Gastroesophageal sphincter (tissue), 4 donors: Measurements from ENCODE around the gene MGAM2. TPM values are rescaled to one million over a fixed set of nuclear protein-coding genes. Genes with fewer than 3 reads are reported as not detected.

ENCODE experiments used
- ATAC-seq: fragments of 150-250 bp; one replicate; pipeline ENCODE4 v1.9.1; 2016; ENCODE audit warnings: mild to moderate bottlenecking, moderate library complexity
- H3K27ac ChIP-seq, 4 donors: fragments of 200-600 bp; sonication (generic) in 3 of 4; 1 replicate in 3 of 4; 2 replicates in 1 of 4; pipeline ENCODE4 v1.5.1; 2016 to 2019
- H3K27me3 ChIP-seq: fragments of 200-600 bp; sonication (generic); one replicate; pipeline ENCODE4 v1.5.1; 2019
- H3K36me3 ChIP-seq, 2 donors: fragments of 200-600 bp; sonication (generic); one replicate each; pipeline ENCODE4 v1.5.1; 2019; ENCODE audit warnings: control low read depth in 1 of 2
- H3K4me1 ChIP-seq, 3 donors: fragments of 200-600 bp; sonication (generic); 1 replicate in 2 of 3; 2 replicates in 1 of 3; pipeline ENCODE4 v1.5.1; 2016 to 2019; ENCODE audit warnings: control low read depth in 2 of 3
- H3K4me3 ChIP-seq, 2 donors: fragments of 200-600 bp; sonication (generic); one replicate each; pipeline ENCODE4 v1.5.1; 2019; ENCODE audit warnings: mild to moderate bottlenecking in 1 of 2, moderate library complexity in 1 of 2
- H3K9me3 ChIP-seq, 3 donors: fragments of 200-600 bp; sonication (generic); one replicate each; pipeline ENCODE4 v1.5.1; 2017 to 2019; ENCODE audit warnings: control low read depth in 2 of 3
- EP300 ChIP-seq: sonication (generic); formaldehyde crosslinking; IDR thresholded peaks from one replicate; pipeline ENCODE4 v1.6.1; 2017; ENCODE audit warnings: antibody characterized with exemption, mild to moderate bottlenecking
- POLR2A ChIP-seq, 2 donors: fragments of 450-650 bp; IDR thresholded peaks; one replicate each; pipeline ENCODE4 v1.6.1; 2017; ENCODE audit warnings: antibody characterized with exemption in 2 of 2, mild to moderate bottlenecking in 2 of 2, moderate library complexity in 1 of 2
- POLR2AphosphoS5 ChIP-seq: sonication (generic); formaldehyde crosslinking; IDR thresholded peaks from one replicate; pipeline ENCODE4 v1.6.1; 2017; ENCODE audit warnings: antibody characterized with exemption
- WGBS, 2 donors: methylation state at CpG; one replicate each; pipeline ENCODE4 v1.1.5; 2018; ENCODE audit warnings: low coverage in 1 of 2; 5-methylcytosine and 5-hydroxymethylcytosine counted together
- total RNA-seq, 4 donors: library from RNA; depleted of rRNA; stranded (reverse); fragments of >200 nt; gene quantifications; one replicate each; pipeline ENCODE4 v1.1.0, GENCODE V29; 2016
- TF ChIP-seq, protein P1 (sequence below), 4 experiments: fragments of 200-600 bp in 2 of 4; fragments of 450-650 bp in 2 of 4; sonication (generic) in 1 of 4; IDR thresholded peaks; one replicate each; pipeline ENCODE4 v1.5.1; 2017 to 2019; ENCODE audit warnings: antibody characterized with exemption in 4 of 4, mild to moderate bottlenecking in 2 of 4, moderate library complexity in 2 of 4

MGAM2 gene
- total RNA-seq, 4 donors from 2014 or later = 0.54 to 1.6 TPM; not detected in 2

DNA sequence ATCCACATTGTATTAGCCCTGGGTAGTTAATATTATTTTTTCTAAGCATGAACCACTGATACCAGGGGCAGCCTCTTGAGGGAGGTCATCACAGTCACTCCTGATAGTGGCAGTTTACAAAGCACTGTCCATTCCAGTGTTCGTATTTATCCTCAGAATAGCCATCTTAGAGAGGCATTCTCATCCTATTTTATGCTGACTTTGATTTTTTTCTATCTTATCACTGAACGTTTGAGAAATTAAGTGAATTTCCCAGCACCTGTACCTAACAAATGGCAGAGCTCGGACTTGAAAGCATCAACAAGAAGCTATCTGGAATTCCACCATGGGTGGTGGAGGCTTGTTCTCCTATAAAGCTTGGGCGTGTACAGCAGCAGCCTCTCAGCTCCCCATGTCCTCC is 26.1 kb upstream of the MGAM2 start:
- TF ChIP-seq, protein P1, sequence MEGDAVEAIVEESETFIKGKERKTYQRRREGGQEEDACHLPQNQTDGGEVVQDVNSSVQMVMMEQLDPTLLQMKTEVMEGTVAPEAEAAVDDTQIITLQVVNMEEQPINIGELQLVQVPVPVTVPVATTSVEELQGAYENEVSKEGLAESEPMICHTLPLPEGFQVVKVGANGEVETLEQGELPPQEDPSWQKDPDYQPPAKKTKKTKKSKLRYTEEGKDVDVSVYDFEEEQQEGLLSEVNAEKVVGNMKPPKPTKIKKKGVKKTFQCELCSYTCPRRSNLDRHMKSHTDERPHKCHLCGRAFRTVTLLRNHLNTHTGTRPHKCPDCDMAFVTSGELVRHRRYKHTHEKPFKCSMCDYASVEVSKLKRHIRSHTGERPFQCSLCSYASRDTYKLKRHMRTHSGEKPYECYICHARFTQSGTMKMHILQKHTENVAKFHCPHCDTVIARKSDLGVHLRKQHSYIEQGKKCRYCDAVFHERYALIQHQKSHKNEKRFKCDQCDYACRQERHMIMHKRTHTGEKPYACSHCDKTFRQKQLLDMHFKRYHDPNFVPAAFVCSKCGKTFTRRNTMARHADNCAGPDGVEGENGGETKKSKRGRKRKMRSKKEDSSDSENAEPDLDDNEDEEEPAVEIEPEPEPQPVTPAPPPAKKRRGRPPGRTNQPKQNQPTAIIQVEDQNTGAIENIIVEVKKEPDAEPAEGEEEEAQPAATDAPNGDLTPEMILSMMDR (IDR thresholded peaks at IDR 0.05) = no peak
- TF ChIP-seq EP300 = no peak
- TF ChIP-seq POLR2A (IDR thresholded peaks at IDR 0.05) = no peak
- TF ChIP-seq POLR2AphosphoS5 = no peak
- 65% methylated on average over 4 of the region's 4 CpGs; no CpG with 5 or more reads in 1 of the 2 donors for WGBS, 2 donors
- ATAC-seq = no peak

DNA sequence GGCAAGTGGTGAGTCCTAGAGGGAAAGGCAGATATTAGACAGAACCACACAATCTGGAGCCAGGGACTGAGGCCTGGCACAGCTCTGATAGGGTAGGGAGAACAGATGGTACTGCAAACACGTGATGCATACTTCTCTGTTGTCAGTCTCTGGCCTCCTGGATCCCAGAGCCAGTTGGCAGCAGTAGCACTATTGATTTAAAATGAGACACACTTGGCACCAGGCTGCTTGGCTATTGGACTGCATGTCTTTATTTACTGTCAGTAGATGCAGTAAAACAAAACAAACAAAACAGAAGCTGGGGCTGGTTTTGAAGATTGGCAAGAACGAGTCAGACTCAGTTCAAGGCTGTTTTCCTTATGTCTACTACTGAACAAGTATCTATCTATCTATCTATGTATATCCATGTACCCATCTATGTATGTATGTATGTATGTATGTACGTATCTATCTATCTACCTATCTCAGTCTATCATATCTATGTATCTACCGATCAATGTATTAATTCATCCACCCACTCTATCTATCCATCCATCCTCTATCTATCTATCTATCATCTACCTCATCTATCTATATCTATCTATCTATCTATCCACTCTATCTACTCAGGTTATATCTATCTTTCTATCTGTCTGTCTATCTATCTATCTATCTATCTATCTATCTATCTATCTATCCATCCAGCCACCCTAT is 23.4 kb upstream of the MGAM2 start:
- WGBS, 2 donors = 66 to 73% methylated on average over 3 to 4 of the region's 4 CpGs
- ATAC-seq = no peak
- Histone ChIP-seq H3K9me3 (no peaks in the 10 kb centered on the region), H3K27me3 (no peaks in the 10 kb centered on the region), H3K36me3 (no peaks in the 10 kb centered on the region), H3K4me3 (no peak overlapping the region), H3K4me1 (no peaks in the 10 kb centered on the region), H3K27ac (no peak overlapping the region)
- no peak for TF ChIP-seq EP300
- TF ChIP-seq POLR2AphosphoS5 = no peak
- TF ChIP-seq, protein P1 (IDR thresholded peaks at IDR 0.05) = no peak
- no peak for TF ChIP-seq POLR2A (IDR thresholded peaks at IDR 0.05)

More for the DNA sequence above, 26.1 kb upstream of the MGAM2 start:
- Histone ChIP-seq H3K4me1 (no peaks in the 10 kb centered on the region), H3K27ac (no peak overlapping the region), H3K4me3 (no peak overlapping the region), H3K9me3 (no peaks in the 10 kb centered on the region), H3K36me3 (no peaks in the 10 kb centered on the region), H3K27me3 (no peaks in the 10 kb centered on the region)

DNA sequence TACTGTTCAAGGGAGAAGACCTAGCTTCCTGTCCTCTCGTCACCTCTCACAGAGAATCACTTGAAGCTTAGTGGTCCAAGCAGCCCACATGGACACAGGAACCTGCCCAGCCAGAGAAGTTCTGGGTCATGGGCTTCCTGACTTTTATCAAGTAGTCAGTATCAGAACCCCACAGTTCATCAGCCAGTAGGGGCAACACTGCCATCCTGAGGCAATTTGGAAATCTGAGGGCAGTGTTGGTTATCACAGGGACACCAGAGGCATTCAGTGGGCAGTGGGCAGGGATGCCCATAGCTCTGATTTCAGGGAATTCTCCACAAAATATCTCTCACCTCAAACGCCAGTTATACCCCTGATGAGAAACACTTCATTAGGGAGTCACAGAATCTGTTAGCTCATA is 22.5 kb upstream of the MGAM2 start:
- Histone ChIP-seq H3K9me3 (no peaks in the 10 kb centered on the region), H3K27me3 (no peaks in the 10 kb centered on the region), H3K36me3 (no peaks in the 10 kb centered on the region), H3K4me1 (no peaks in the 10 kb centered on the region), H3K27ac (no peak overlapping the region), H3K4me3 (no peak overlapping the region)
- WGBS, 2 donors = 92% methylated on average over 2 of the region's 2 CpGs; no CpG with 5 or more reads in 1 of the 2 donors
- no peak for ATAC-seq
- TF ChIP-seq, protein P1 (IDR thresholded peaks at IDR 0.05) = no peak
- TF ChIP-seq POLR2AphosphoS5 = no peak
- no peak for TF ChIP-seq POLR2A (IDR thresholded peaks at IDR 0.05)
- no peak for TF ChIP-seq EP300

DNA sequence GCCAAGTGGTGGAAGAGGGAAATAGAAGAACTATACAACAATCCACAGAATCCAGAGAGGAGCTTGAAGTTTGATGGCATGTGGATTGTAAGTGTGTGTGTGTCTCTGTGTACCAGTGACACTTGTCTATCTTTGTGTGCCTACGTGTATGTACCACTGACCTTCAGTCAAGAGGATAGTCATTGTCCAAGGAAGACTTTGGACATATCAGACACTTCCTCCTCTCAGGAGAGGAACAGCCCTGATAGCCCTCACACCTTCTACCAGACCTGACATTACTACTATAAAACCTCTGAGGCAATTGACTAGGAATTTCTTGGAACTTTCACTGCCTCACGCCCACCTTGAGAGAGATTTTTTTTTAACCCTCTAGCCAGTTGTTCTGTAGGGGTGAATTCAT is 19.6 kb upstream of the MGAM2 start:
- Histone ChIP-seq H3K9me3 (no peaks in the 10 kb centered on the region), H3K27ac (no peak overlapping the region), H3K27me3 (no peaks in the 10 kb centered on the region), H3K4me1 (no peaks in the 10 kb centered on the region), H3K36me3 (no peaks in the 10 kb centered on the region), H3K4me3 (no peak overlapping the region)
- ATAC-seq = no peak
- 65 to 68% methylated on average over 2 of the region's 2 CpGs for WGBS, 2 donors
- TF ChIP-seq, protein P1 (IDR thresholded peaks at IDR 0.05) = no peak
- no peak for TF ChIP-seq EP300
- no peak for TF ChIP-seq POLR2AphosphoS5
- no peak for TF ChIP-seq POLR2A (IDR thresholded peaks at IDR 0.05)

DNA sequence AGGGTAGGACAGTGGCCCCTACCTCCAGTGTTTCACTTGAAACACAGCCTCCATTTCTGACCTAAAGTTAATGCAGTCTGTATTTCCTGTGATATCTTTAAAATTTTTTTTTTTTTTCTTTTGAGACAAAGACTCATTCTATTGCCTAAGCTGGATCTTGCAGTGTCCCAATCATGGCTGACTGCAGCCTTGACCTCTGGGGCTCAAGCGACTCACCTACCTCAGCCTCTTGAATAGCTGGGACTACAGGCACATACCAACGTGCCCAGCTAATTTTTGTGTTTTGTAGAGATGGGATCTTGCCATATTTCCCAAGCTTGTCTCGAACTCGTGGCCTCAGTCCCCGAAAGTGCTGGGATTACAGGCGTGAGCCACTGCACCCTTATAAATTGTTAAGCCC is 16.7 kb upstream of the MGAM2 start:
- no peaks in the 10 kb centered on the region for H3K27me3 ChIP-seq
- no peak for TF ChIP-seq POLR2A (IDR thresholded peaks at IDR 0.05)
- TF ChIP-seq, protein P1 (IDR thresholded peaks at IDR 0.05) = no peak
- TF ChIP-seq POLR2AphosphoS5 = no peak
- no peak for TF ChIP-seq EP300
- H3K4me1 ChIP-seq = no peaks in the 10 kb centered on the region
- no peaks in the 10 kb centered on the region for H3K36me3 ChIP-seq
- WGBS, 2 donors = 79 to 83% methylated on average over 4 to 6 of the region's 6 CpGs
- no peak for ATAC-seq
- no peak overlapping the region for H3K27ac ChIP-seq
- no peaks in the 10 kb centered on the region for H3K9me3 ChIP-seq
- no peak overlapping the region for H3K4me3 ChIP-seq
